Measurements from ENCODE around the gene SHC4. TPM values are rescaled to one million over a fixed set of nuclear protein-coding genes. Genes with fewer than 3 reads are reported as not detected.

The SHC4 gene
- total and polyA plus RNA-seq, 5 donors, result 2.4 to 6.6 (median 3.5) TPM

- Histone ChIP-seq H3K4me3 (ENCODE audit: low read length) (no peak overlapping the region), H3K27ac (ENCODE audit: low read length) (no peak overlapping the region), H3K27me3 (ENCODE audit: control insufficient read depth, insufficient read depth) (no peaks in the 10 kb centered on the region), H3K9me3 (ENCODE audit: control insufficient read depth, low read length) (no peaks in the 10 kb centered on the region), H3K4me1 (ENCODE audit: control insufficient read depth, insufficient read depth, low read length) (no peaks in the 10 kb centered on the region)
- ATAC-seq, result no peak
- WGBS, result 80% methylated on average over 2 of the region's 2 CpGs
- intact Hi-C loops (cut with DNase I), result no loop called here
- DNase-seq, result no peak
Measured at GRCh38 chr15:48850648-48851047, 113.1 kb downstream of the SHC4 start.

GRCh38 chr15:48845123-48845522, 118.6 kb downstream of the SHC4 start:
- intact Hi-C loops (cut with DNase I), result no loop called here
- Histone ChIP-seq H3K9me3 (ENCODE audit: control insufficient read depth, low read length) (no peaks in the 10 kb centered on the region), H3K27ac (ENCODE audit: low read length) (no peak overlapping the region), H3K4me1 (ENCODE audit: control insufficient read depth, insufficient read depth, low read length) (no peaks in the 10 kb centered on the region), H3K27me3 (ENCODE audit: control insufficient read depth, insufficient read depth) (no peaks in the 10 kb centered on the region), H3K4me3 (ENCODE audit: low read length) (no peak overlapping the region)
- DNase-seq, result no peak
- no peak for ATAC-seq
- 61% methylated on average over 1 of the region's 1 CpG for WGBS

- intact Hi-C loops (cut with DNase I), result no loop called here
- Histone ChIP-seq H3K9me3 (ENCODE audit: control insufficient read depth, low read length) (no peaks in the 10 kb centered on the region), H3K4me3 (ENCODE audit: low read length) (no peak overlapping the region), H3K27me3 (ENCODE audit: control insufficient read depth, insufficient read depth) (no peaks in the 10 kb centered on the region), H3K4me1 (ENCODE audit: control insufficient read depth, insufficient read depth, low read length) (peaks cover 2% of the 10 kb centered on the region), H3K27ac (ENCODE audit: low read length) (no peak overlapping the region)
- WGBS, result 90% methylated on average over 6 of the region's 6 CpGs
- ATAC-seq (no peak), DNase-seq (no peak)
Measured at GRCh38 chr15:48842501-48842900, 121.2 kb downstream of the SHC4 start.

- DNase-seq (no peak), ATAC-seq (no peak)
- Histone ChIP-seq H3K9me3 (ENCODE audit: control insufficient read depth, low read length) (no peaks in the 10 kb centered on the region), H3K27me3 (ENCODE audit: control insufficient read depth, insufficient read depth) (no peaks in the 10 kb centered on the region), H3K27ac (ENCODE audit: low read length) (no peak overlapping the region), H3K4me1 (ENCODE audit: control insufficient read depth, insufficient read depth, low read length) (peaks cover 2% of the 10 kb centered on the region), H3K4me3 (ENCODE audit: low read length) (no peak overlapping the region)
- 88% methylated on average over 5 of the region's 5 CpGs for WGBS
- intact Hi-C loops (cut with DNase I), result no loop called here
Measured at GRCh38 chr15:48834756-48835155, 129.0 kb downstream of the SHC4 start.

- no peak for ATAC-seq
- H3K9me3 ChIP-seq (ENCODE audit: control insufficient read depth, low read length), result no peaks in the 10 kb centered on the region
- H3K4me3 ChIP-seq (ENCODE audit: low read length), result no peak overlapping the region
- H3K27me3 ChIP-seq (ENCODE audit: control insufficient read depth, insufficient read depth), result no peaks in the 10 kb centered on the region
- H3K27ac ChIP-seq (ENCODE audit: low read length), result no peak overlapping the region
- DNase-seq, result no peak
- no peaks in the 10 kb centered on the region for H3K4me1 ChIP-seq (ENCODE audit: control insufficient read depth, insufficient read depth, low read length)
- intact Hi-C loops (cut with DNase I), result no loop called here
Measured at GRCh38 chr15:48833526-48834239, 130.0 kb downstream of the SHC4 start.

GRCh38 chr15:48832648-48833047, 131.1 kb downstream of the SHC4 start:
- H3K4me1 ChIP-seq (ENCODE audit: control insufficient read depth, insufficient read depth, low read length), result no peaks in the 10 kb centered on the region
- DNase-seq (no peak), ATAC-seq (no peak)
- no peak overlapping the region for H3K27ac ChIP-seq (ENCODE audit: low read length)
- intact Hi-C loops (cut with DNase I), result no loop called here
- no peaks in the 10 kb centered on the region for H3K9me3 ChIP-seq (ENCODE audit: control insufficient read depth, low read length)
- no peak overlapping the region for H3K4me3 ChIP-seq (ENCODE audit: low read length)
- no peaks in the 10 kb centered on the region for H3K27me3 ChIP-seq (ENCODE audit: control insufficient read depth, insufficient read depth)

GRCh38 chr15:48828906-48829305, 134.8 kb downstream of the SHC4 start:
- Histone ChIP-seq H3K9me3 (ENCODE audit: control insufficient read depth, low read length) (no peaks in the 10 kb centered on the region), H3K27me3 (ENCODE audit: control insufficient read depth, insufficient read depth) (no peaks in the 10 kb centered on the region), H3K4me1 (ENCODE audit: control insufficient read depth, insufficient read depth, low read length) (no peaks in the 10 kb centered on the region), H3K4me3 (ENCODE audit: low read length) (no peak overlapping the region), H3K27ac (ENCODE audit: low read length) (no peak overlapping the region)
- DNase-seq (no peak), ATAC-seq (no peak)
- intact Hi-C loops (cut with DNase I), result no loop called here

GRCh38 chr15:48828471-48828870, 135.2 kb downstream of the SHC4 start:
- Histone ChIP-seq H3K9me3 (ENCODE audit: control insufficient read depth, low read length) (no peaks in the 10 kb centered on the region), H3K4me1 (ENCODE audit: control insufficient read depth, insufficient read depth, low read length) (no peaks in the 10 kb centered on the region), H3K27me3 (ENCODE audit: control insufficient read depth, insufficient read depth) (no peaks in the 10 kb centered on the region), H3K27ac (ENCODE audit: low read length) (no peak overlapping the region), H3K4me3 (ENCODE audit: low read length) (no peak overlapping the region)
- DNase-seq (no peak), ATAC-seq (no peak)
- 79% methylated on average over 4 of the region's 4 CpGs for WGBS
- intact Hi-C loops (cut with DNase I), result no loop called here

- intact Hi-C loops (cut with DNase I), result no loop called here
- DNase-seq (no peak), ATAC-seq (no peak)
- Histone ChIP-seq H3K9me3 (ENCODE audit: control insufficient read depth, low read length) (no peaks in the 10 kb centered on the region), H3K4me3 (ENCODE audit: low read length) (no peak overlapping the region), H3K27me3 (ENCODE audit: control insufficient read depth, insufficient read depth) (no peaks in the 10 kb centered on the region), H3K4me1 (ENCODE audit: control insufficient read depth, insufficient read depth, low read length) (no peaks in the 10 kb centered on the region), H3K27ac (ENCODE audit: low read length) (no peak overlapping the region)
- 94% methylated on average over 1 of the region's 1 CpG for WGBS
Measured at GRCh38 chr15:48825075-48825474, 138.6 kb downstream of the SHC4 start.

- H3K4me3 ChIP-seq (ENCODE audit: low read length), result no peak overlapping the region
- ATAC-seq (no peak), DNase-seq (no peak)
- H3K27me3 ChIP-seq (ENCODE audit: control insufficient read depth, insufficient read depth), result no peaks in the 10 kb centered on the region
- 36% methylated on average over 1 of the region's 1 CpG for WGBS
- no peaks in the 10 kb centered on the region for H3K9me3 ChIP-seq (ENCODE audit: control insufficient read depth, low read length)
- H3K27ac ChIP-seq (ENCODE audit: low read length), result no peak overlapping the region
- intact Hi-C loops (cut with DNase I), result no loop called here
- no peaks in the 10 kb centered on the region for H3K4me1 ChIP-seq (ENCODE audit: control insufficient read depth, insufficient read depth, low read length)
Measured at GRCh38 chr15:48823706-48824105, 140.0 kb downstream of the SHC4 start.

GRCh38 chr15:48823237-48823636, 140.5 kb downstream of the SHC4 start:
- intact Hi-C loops (cut with DNase I), result no loop called here
- ATAC-seq (no peak), DNase-seq (no peak)
- Histone ChIP-seq H3K4me1 (ENCODE audit: control insufficient read depth, insufficient read depth, low read length) (no peaks in the 10 kb centered on the region), H3K4me3 (ENCODE audit: low read length) (no peak overlapping the region), H3K27ac (ENCODE audit: low read length) (no peak overlapping the region), H3K9me3 (ENCODE audit: control insufficient read depth, low read length) (no peaks in the 10 kb centered on the region), H3K27me3 (ENCODE audit: control insufficient read depth, insufficient read depth) (no peaks in the 10 kb centered on the region)
- 16% methylated on average over 1 of the region's 1 CpG for WGBS

- Histone ChIP-seq H3K27me3 (ENCODE audit: control insufficient read depth, insufficient read depth) (no peaks in the 10 kb centered on the region), H3K9me3 (ENCODE audit: control insufficient read depth, low read length) (no peaks in the 10 kb centered on the region), H3K4me1 (ENCODE audit: control insufficient read depth, insufficient read depth, low read length) (peaks cover 3% of the 10 kb centered on the region), H3K4me3 (ENCODE audit: low read length) (no peak overlapping the region), H3K27ac (ENCODE audit: low read length) (no peak overlapping the region)
- intact Hi-C loops (cut with DNase I), result no loop called here
- ATAC-seq (no peak), DNase-seq (no peak)
- 85% methylated on average over 2 of the region's 2 CpGs for WGBS
Measured at GRCh38 chr15:48814286-48814685, 149.4 kb downstream of the SHC4 start.

Measured in right cardiac atrium (tissue), 5 donors.